ENCODE data around the gene FRAS1.

- TF ChIP-seq CTCF (IDR thresholded peaks at IDR 0.05) (no peak), POLR2A (IDR thresholded peaks at IDR 0.05) (no peak)
These were observed 338.5 kb downstream of the FRAS1 start for GRCh38 chr4:78395642-78396041.

Measured in right lobe of liver (tissue), 4 donors.